Gastrocnemius medialis (tissue), 4 donors: Measurements from ENCODE around the gene DISC1. TPM values are rescaled to one million over a fixed set of nuclear protein-coding genes. Genes with fewer than 3 reads are reported as not detected.
"Not testable (repeated sequence)": the region's sequence is repeated elsewhere in the genome, so short reads cannot be mapped to it uniquely, and the experiment has no call there.

ENCODE experiments used
- ATAC-seq, 2 donors: fragments of 150-250 bp; one replicate each; pipeline ENCODE4 v1.9.1; 2016
- DNase-seq, 2 donors: peaks; one replicate each; pipeline ENCODE4 v3.0.0-alpha.2; 2019
- H3K27ac ChIP-seq, 4 donors: fragments of 200-600 bp; sonication (generic); 1 replicate in 1 of 4; 2 replicates in 3 of 4; pipeline ENCODE4 v1.5.1; 2016 to 2018; ENCODE audit warnings: mild to moderate bottlenecking in 2 of 4, moderate library complexity in 1 of 4
- H3K27me3 ChIP-seq, 3 donors: fragments of 200-600 bp; sonication (generic) in 2 of 3; 1 replicate in 1 of 3; 2 replicates in 2 of 3; pipeline versions ENCODE4 v1.5.1 to v1.6.0; 2016 to 2019; ENCODE audit warnings: mild to moderate bottlenecking in 1 of 3, moderate library complexity in 1 of 3
- H3K36me3 ChIP-seq, 2 donors: fragments of 200-600 bp; sonication (generic) in 1 of 2; one replicate each; pipeline ENCODE4 v1.5.1; 2017 to 2018
- H3K4me1 ChIP-seq, 2 donors: fragments of 200-600 bp; sonication (generic) in 1 of 2; one replicate each; pipeline ENCODE4 v1.5.1; 2016 to 2017; ENCODE audit warnings: mild to moderate bottlenecking in 2 of 2
- H3K4me3 ChIP-seq, 4 donors: fragments of 200-600 bp; sonication (generic) in 3 of 4; 1 replicate in 1 of 4; 2 replicates in 3 of 4; pipeline ENCODE4 v1.5.1; 2016 to 2019; ENCODE audit warnings: mild to moderate bottlenecking in 2 of 4
- H3K9me3 ChIP-seq, 3 donors: fragments of 200-600 bp; sonication (generic) in 2 of 3; 1 replicate in 1 of 3; 2 replicates in 2 of 3; pipeline ENCODE4 v1.5.1; 2016 to 2019
- POLR2A ChIP-seq, 2 donors: fragments of 450-650 bp; IDR thresholded peaks; one replicate each; pipeline ENCODE4 v1.6.1; 2017; ENCODE audit warnings: antibody characterized with exemption in 2 of 2, mild to moderate bottlenecking in 2 of 2, moderate library complexity in 2 of 2
- in situ Hi-C, 4 donors: fragments of 200-750 bp; cut with MboI; loops; one replicate each; pipeline versions ENCODE4 v1.15.0 to v1.8.0; 2017; ENCODE audit warnings: low sequenced_read_pairs in 4 of 4
- intact Hi-C: fragments of 100-400 bp; cut with DNase I; formaldehyde crosslinking; loops from one replicate; pipeline ENCODE4 v1.15.1; 2023; ENCODE audit warnings: low total_unique reads
- total RNA-seq, 4 donors: library from RNA; depleted of rRNA; stranded (reverse); fragments of >200 nt; gene quantifications; one replicate each; pipeline versions ENCODE4 v1.1.0 to v1.2.3, GENCODE V29; 2016
- TF ChIP-seq, protein P1 (sequence below), 5 experiments: fragments of 450-650 bp in 3 of 5; fragments of 200-600 bp in 2 of 5; sonication (generic) in 2 of 5; IDR thresholded peaks in 4 of 5; conservative IDR thresholded peaks in 1 of 5; 1 replicate in 4 of 5; 2 replicates in 1 of 5; pipeline ENCODE4 v1.5.1; 2016 to 2019; ENCODE audit warnings: antibody characterized with exemption in 5 of 5, mild to moderate bottlenecking in 3 of 5, moderate library complexity in 3 of 5

Gene DISC1
- total RNA-seq, 4 donors from 2014 or later = 2.3 to 5.8 (median 2.6) TPM

DNA sequence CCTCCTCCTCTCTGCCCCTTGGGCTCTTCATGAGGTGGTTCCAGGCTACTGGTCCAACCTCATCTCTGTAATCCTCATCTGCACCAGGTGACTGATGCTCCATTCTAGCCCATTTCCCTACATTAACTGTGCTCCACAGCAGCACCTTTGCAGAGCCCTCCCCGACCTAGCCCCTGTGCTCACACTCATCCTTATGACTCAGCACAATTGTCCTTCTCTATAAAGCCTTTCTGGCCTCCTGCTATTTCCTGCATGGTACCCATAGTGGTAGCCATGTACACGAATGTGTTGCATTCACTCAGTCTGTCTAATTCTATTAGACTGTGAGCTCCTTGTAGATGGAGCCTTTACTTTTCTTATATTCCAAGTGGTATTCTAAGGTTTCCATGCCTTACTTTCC is 339.0 kb downstream of the DISC1 start:
- no peaks in the 10 kb centered on the region for H3K36me3 ChIP-seq
- intact Hi-C loops = no loop called here
- ATAC-seq (no peak), DNase-seq (no peak)
- no peaks in the 10 kb centered on the region for H3K9me3 ChIP-seq
- TF ChIP-seq, protein P1, sequence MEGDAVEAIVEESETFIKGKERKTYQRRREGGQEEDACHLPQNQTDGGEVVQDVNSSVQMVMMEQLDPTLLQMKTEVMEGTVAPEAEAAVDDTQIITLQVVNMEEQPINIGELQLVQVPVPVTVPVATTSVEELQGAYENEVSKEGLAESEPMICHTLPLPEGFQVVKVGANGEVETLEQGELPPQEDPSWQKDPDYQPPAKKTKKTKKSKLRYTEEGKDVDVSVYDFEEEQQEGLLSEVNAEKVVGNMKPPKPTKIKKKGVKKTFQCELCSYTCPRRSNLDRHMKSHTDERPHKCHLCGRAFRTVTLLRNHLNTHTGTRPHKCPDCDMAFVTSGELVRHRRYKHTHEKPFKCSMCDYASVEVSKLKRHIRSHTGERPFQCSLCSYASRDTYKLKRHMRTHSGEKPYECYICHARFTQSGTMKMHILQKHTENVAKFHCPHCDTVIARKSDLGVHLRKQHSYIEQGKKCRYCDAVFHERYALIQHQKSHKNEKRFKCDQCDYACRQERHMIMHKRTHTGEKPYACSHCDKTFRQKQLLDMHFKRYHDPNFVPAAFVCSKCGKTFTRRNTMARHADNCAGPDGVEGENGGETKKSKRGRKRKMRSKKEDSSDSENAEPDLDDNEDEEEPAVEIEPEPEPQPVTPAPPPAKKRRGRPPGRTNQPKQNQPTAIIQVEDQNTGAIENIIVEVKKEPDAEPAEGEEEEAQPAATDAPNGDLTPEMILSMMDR (IDR thresholded peaks at IDR 0.05 in 4 of 5, conservative IDR thresholded peaks at IDR 0.05 in 1 of 5) = no peak
- TF ChIP-seq POLR2A (IDR thresholded peaks at IDR 0.05) = no peak
- no peak overlapping the region for H3K4me3 ChIP-seq
- H3K4me1 ChIP-seq = no peaks in the 10 kb centered on the region
- no peak overlapping the region for H3K27ac ChIP-seq
- no peaks in the 10 kb centered on the region for H3K27me3 ChIP-seq
- in situ Hi-C loops = no loop called here

DNA sequence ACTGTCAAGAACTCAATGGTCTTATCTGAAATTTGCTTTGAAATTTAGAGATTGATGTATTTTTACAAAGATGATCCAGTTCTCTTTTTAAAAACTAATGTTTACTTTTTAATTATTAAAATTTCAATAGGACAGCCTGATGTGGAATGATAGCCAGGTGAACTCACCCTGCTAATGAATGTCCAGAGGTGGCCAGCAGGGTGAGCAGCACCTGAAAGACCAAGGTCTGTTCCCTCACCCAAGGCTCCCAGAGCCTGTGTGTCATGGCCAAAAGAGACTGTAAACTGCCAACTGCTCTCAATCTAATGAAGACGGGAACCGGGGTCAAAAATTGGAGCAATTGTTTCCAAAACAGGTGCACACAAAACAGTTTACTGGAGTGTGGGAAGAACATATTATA is 340.4 kb downstream of the DISC1 start:
- ATAC-seq = no peak

DNA sequence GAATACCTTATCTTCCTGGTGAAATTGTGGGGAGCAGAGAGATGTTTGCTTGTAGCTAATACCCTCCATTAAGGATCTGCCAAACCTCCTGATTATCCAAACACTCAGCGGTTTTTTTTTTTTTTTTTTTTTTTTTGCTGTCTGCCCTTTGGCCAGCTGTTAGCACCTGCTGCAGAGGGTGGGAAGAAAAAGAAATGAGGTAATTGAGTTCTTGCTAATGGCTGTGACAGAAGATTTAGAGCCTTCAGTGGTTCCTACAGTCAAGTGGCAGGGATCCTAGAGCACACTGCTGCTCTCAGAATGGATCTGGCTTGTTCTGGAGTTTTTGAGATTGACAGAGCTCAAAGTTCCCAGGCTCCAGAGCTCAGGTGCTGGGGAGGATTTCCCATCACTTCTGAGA is 342.5 kb downstream of the DISC1 start:
- Histone ChIP-seq H3K27ac (no peak overlapping the region), H3K4me3 (no peak overlapping the region), H3K4me1 (no peaks in the 10 kb centered on the region), H3K27me3 (no peaks in the 10 kb centered on the region), H3K9me3 (no peaks in the 10 kb centered on the region), H3K36me3 (no peaks in the 10 kb centered on the region)
- DNase-seq (no peak), ATAC-seq (no peak)
- in situ Hi-C loops (no loop called here), intact Hi-C loops (no loop called here)
- TF ChIP-seq POLR2A (IDR thresholded peaks at IDR 0.05) = no peak
- TF ChIP-seq, protein P1 (IDR thresholded peaks at IDR 0.05 in 4 of 5, conservative IDR thresholded peaks at IDR 0.05 in 1 of 5) = no peak

More for the DNA sequence above, 340.4 kb downstream of the DISC1 start:
- no peak for DNase-seq
- Histone ChIP-seq H3K27ac (no peak overlapping the region), H3K4me1 (no peaks in the 10 kb centered on the region), H3K27me3 (no peaks in the 10 kb centered on the region), H3K36me3 (no peaks in the 10 kb centered on the region), H3K9me3 (no peaks in the 10 kb centered on the region), H3K4me3 (no peak overlapping the region)
- intact Hi-C loops = no loop called here
- TF ChIP-seq, protein P1 (IDR thresholded peaks at IDR 0.05 in 4 of 5, conservative IDR thresholded peaks at IDR 0.05 in 1 of 5) = no peak
- no peak for TF ChIP-seq POLR2A (IDR thresholded peaks at IDR 0.05)
- in situ Hi-C loops = no loop called here

DNA sequence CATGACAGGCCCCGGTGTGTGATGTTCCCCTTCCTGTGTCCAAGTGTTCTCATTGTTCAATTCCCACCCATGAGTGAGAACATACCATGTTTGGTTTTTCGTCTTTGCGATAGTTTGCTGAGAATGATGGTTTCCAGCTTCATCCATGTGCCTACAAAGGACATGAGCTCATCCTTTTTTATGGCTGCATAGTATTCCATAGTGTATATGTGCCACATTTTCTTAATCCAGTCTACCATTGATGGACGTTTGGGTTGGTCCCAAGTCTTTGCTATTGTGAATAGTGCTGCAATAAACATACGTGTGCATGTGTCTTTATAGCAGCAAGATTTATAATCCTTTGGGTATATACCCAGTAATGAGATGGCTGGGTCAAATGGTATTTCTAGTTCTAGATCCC is 343.2 kb downstream of the DISC1 start:
- H3K9me3 ChIP-seq, H3K27me3 ChIP-seq, H3K4me1 ChIP-seq, intact Hi-C loops, ATAC-seq, H3K27ac ChIP-seq, in situ Hi-C loops, H3K4me3 ChIP-seq, H3K36me3 ChIP-seq, DNase-seq: not testable (repeated sequence)

DNA sequence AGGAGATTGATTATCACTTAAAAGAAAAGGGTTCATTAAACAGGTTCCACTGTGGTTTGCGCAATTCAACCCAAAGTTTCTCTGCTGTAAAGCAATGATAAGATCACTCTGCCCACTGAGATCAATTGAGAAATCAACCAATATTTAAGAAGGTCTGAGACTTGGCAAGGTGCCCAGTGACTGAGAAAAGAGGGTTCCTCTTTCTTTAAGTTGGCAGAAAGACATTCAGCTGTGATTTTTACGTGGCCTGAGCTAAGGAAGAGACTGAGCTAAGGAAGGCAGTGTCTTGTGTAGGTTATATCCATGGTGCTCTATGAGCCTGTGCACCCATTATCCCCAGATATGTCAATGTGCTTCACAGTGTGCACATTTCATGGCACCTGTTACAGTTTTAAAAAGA is 344.1 kb downstream of the DISC1 start:
- in situ Hi-C loops (no loop called here), intact Hi-C loops (no loop called here)
- Histone ChIP-seq H3K4me1 (no peaks in the 10 kb centered on the region), H3K36me3 (no peaks in the 10 kb centered on the region), H3K4me3 (no peak overlapping the region), H3K27me3 (no peaks in the 10 kb centered on the region), H3K9me3 (no peaks in the 10 kb centered on the region), H3K27ac (no peak overlapping the region)
- ATAC-seq = no peak
- no peak for DNase-seq
- TF ChIP-seq, protein P1 (IDR thresholded peaks at IDR 0.05 in 4 of 5, conservative IDR thresholded peaks at IDR 0.05 in 1 of 5) = no peak
- TF ChIP-seq POLR2A (IDR thresholded peaks at IDR 0.05) = no peak
